Islet precursor cell (in vitro differentiated cells): ENCODE measurements around the gene SOX15.

Experiments
- DNase-seq: peaks from one replicate; pipeline ENCODE4 v3.0.0-alpha.2; 2018

SOX15 gene

GRCh38 chr17:7556627-7557026, 33.3 kb downstream of the SOX15 start:
- DNase-seq, result no peak

- DNase-seq, result no peak
These were observed 34.5 kb downstream of the SOX15 start for GRCh38 chr17:7555320-7555948.

GRCh38 chr17:7553356-7553755, 36.5 kb downstream of the SOX15 start:
- DNase-seq, result no peak

GRCh38 chr17:7552621-7553051, 37.3 kb downstream of the SOX15 start:
- DNase-seq, result no peak

- DNase-seq, result no peak
These were observed 38.5 kb downstream of the SOX15 start for GRCh38 chr17:7551396-7551795.

- DNase-seq, result no peak
These were observed 39.5 kb downstream of the SOX15 start for GRCh38 chr17:7550344-7550743.

- DNase-seq, result no peak
These were observed 40.4 kb downstream of the SOX15 start for GRCh38 chr17:7549401-7550055.

- DNase-seq, result peak; percentile 82
These were observed 41.1 kb downstream of the SOX15 start, which contains the start of gene TNFSF12 for GRCh38 chr17:7548585-7549400. Gene TNFSF12, plus strand, starts transcription at chr17:7549058. Its CDS starts 96 bp downstream, at chr17:7549154.

- no peak for DNase-seq
These were observed 45.0 kb downstream of the SOX15 start for GRCh38 chr17:7544911-7545310.

- DNase-seq, result no peak
These were observed 48.7 kb downstream of the SOX15 start for GRCh38 chr17:7541074-7541621.

- no peak for DNase-seq
These were observed 50.9 kb downstream of the SOX15 start for GRCh38 chr17:7538891-7539545.
